Astrocyte of the spinal cord (primary cell): ENCODE results near the gene PIK3R3.

Source experiments
- DNase-seq: peaks from one replicate; pipeline ENCODE4 v3.0.0; 2011; ENCODE audit warnings: low read depth, low spot score
- H3K4me3 ChIP-seq: 2 replicates; pipeline ENCODE4 v1.5.1; 2011; ENCODE audit warnings: low read depth, mild to moderate bottlenecking, low read length, moderate library complexity
- in situ Hi-C: cut with HindIII; loops from 2 replicates; pipeline ENCODE4 v1.10.0; 2017; ENCODE audit warnings: low sequenced_read_pairs
- TF ChIP-seq, protein P1 (sequence below): IDR thresholded peaks from 2 replicates; pipeline ENCODE4 v1.5.1; 2012; ENCODE audit warnings: low read depth, mild to moderate bottlenecking, low read length, inconsistent platforms

Gene PIK3R3

DNA sequence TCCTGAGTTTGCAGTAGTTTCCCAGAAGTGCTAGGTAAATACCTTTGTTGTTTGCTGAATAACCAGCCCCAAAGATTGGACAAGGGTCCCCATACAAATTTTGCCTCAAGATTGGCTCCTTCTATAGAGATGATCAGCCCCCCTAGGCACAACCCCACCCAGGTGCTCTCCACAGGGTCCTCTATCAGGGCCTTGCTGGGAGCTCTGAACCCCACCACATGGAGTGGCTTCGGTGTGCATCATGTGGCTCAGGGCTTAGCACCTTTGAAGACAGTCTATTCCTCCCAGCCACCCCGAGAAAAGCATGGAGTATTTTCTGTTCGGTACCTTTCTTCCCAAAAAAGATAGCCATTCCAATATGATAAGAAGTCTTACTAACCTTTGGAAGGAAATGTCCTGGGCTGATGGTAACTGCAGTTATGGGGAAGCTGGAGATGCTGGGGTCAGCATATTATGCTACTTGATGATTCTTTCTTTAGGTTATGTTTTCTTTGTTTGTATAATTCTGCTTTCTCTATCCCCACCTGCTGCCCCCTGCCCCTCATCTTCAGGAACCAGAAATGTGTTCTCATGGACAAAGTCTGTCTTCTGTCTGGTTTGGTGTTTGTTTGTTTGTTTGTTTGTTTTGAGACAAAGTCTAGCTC is 37.5 kb upstream of the PIK3R3 start:
- in situ Hi-C loops, result no loop called here
- TF ChIP-seq, protein P1, sequence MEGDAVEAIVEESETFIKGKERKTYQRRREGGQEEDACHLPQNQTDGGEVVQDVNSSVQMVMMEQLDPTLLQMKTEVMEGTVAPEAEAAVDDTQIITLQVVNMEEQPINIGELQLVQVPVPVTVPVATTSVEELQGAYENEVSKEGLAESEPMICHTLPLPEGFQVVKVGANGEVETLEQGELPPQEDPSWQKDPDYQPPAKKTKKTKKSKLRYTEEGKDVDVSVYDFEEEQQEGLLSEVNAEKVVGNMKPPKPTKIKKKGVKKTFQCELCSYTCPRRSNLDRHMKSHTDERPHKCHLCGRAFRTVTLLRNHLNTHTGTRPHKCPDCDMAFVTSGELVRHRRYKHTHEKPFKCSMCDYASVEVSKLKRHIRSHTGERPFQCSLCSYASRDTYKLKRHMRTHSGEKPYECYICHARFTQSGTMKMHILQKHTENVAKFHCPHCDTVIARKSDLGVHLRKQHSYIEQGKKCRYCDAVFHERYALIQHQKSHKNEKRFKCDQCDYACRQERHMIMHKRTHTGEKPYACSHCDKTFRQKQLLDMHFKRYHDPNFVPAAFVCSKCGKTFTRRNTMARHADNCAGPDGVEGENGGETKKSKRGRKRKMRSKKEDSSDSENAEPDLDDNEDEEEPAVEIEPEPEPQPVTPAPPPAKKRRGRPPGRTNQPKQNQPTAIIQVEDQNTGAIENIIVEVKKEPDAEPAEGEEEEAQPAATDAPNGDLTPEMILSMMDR, result no peak
- no peak overlapping the region for H3K4me3 ChIP-seq
- DNase-seq, result no peak

DNA sequence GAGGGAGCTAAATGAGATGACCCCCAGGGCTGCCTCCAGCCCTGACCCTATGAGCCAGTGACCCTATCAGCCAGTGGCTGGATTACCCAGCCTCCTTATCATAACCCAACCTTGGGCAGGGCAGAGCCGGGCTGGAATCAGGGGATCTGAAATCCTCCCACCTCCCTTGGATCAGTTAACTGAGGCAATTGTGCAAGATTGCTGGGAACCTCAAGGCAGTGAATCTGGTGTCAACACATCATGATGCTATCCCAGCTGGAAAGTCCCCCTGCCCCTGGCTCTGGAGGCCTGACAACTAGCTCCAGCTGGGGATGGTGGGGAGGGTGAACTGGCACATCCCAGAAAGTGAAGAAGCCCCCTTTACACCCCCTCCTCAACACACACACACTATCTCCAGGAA is 36.0 kb upstream of the PIK3R3 start:
- in situ Hi-C loops, result no loop called here
- no peak overlapping the region for H3K4me3 ChIP-seq
- TF ChIP-seq, protein P1, result no peak
- no peak for DNase-seq

DNA sequence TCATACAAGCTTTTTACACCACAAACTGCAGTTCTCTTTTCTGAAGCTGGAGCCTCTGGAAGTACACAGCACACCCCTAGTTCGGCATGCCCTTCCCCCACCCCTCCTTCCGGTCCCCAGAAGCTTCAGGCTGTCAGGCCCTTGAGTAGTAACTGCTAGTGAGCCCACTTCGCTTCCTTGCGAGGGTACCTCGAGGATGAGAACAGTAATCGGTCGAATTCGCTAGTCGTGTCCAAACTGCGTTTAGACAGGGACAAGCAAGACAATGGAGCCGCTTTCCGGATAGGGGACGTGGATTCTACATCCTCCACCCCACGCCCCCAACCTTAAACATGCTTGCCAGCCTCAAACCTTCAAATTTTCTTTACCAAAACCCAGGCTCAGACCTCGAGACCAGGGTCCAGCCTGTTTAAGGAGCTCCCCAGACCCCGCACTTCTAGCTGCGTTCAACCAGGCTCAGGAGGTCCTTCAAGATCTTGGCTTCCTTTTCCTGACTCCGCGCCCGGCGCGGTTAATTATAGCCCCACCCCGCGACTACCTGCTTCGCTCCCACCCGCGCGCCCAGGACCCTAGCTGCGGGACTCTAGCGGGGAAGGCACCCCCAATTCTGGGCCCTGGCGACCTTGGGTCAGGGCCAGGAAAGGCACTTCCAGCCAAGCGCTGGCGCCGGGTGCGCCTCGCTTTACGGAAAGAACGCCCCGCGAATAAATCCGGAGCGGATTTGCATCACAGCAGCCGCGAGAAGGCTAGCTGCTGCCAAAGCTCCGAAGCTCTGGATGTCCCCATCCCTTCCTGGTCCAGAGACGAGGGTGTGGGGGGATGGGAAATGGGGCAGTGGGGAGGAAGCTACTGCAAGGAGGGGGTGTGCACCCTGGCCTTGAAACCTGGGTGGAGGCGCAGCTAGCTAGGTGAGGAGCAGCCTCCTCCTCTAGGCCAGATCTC is 34.4 kb upstream of the PIK3R3 start:
- no peak for DNase-seq
- TF ChIP-seq, protein P1, result no peak
- peak overlapping the region; percentile 39 for H3K4me3 ChIP-seq
- in situ Hi-C loops, result no loop called here

DNA sequence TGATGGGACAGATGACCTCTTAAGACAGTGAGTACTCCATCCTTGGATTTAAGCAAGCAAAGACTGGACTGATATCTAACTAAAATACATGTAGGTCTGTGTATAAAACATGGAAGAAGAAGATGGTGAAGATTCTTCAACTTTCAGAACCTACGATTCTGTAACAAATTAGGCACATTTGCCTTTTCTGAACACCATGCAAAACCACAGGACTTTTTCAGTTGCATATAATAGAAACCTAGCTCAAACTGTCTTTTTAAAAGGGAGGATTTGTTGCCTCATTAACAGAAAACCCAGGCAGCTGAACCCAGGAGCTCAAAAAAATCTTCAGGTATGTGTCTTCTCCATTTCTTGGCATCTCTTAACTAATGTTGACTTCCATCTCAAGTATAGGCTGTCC is 27.8 kb upstream of the PIK3R3 start:
- TF ChIP-seq, protein P1, result no peak
- H3K4me3 ChIP-seq, result no peak overlapping the region
- no peak for DNase-seq
- in situ Hi-C loops, result no loop called here

DNA sequence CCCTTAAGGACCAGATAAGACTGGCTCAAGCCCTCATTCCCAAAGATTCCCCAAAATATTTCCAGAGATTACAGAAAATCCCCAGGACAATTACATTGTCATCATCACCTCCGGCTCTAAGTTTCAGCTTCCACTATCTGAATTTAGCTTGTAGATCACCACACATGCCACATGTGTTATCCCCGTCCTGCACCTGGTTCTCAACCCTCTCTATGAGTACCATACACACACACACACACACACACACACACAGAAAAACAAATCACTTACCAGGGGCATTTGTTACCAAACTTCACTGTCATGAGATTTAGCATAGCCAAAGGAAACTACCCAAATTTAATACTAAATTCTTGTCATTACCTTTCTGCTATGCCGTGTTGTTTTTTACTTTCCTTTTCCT is 27.1 kb upstream of the PIK3R3 start:
- H3K4me3 ChIP-seq, result no peak overlapping the region
- TF ChIP-seq, protein P1, result no peak
- in situ Hi-C loops, result no loop called here
- DNase-seq, result no peak

DNA sequence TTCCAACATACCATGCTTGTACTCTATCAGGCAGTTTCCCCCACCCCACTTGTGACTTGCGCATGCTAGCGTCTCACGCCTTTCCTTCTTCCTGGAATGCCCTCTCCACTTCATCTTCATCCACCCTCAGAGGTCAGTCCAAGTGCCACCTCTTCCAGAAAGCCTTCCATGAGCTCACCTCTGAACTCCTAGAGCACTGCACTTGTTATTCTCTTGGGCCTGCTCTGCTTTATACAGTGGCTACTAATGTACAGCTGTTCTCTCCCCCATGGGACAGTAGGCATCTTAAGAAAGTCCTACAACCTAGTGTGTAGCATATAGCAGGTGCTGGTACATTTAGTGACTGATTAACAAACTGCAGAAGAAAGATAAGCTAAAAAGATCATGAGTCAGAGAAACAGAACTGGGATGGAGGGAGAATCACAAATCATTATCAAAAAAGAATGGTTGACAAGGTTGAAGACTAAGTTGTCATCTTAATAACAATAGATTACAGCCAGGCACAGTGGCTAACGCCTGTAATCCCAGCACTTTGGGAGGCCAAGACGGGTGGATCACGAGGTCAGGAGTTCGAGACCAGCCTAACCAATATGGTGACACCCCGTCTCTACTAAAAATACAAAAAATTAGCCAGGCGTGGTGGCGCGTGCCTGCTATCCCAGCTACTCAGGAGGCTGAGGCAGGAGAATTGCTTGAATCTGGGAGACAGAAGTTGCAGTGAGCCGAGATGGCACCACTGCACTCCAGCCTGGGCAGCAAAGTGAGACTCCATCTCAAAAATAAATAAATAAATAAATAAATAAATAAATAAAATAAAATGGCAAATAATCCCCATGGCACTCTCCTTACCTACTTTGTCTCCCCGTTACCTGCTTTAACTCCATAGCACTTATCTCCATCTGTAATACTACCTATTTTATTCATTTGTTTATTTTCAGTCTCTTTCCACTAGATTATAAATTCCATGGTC is 26.2 kb upstream of the PIK3R3 start:
- in situ Hi-C loops, result no loop called here
- H3K4me3 ChIP-seq, result no peak overlapping the region
- no peak for DNase-seq
- TF ChIP-seq, protein P1, result no peak
